Measurements from ENCODE around the gene IFIH1.

IFIH1 gene

DNA sequence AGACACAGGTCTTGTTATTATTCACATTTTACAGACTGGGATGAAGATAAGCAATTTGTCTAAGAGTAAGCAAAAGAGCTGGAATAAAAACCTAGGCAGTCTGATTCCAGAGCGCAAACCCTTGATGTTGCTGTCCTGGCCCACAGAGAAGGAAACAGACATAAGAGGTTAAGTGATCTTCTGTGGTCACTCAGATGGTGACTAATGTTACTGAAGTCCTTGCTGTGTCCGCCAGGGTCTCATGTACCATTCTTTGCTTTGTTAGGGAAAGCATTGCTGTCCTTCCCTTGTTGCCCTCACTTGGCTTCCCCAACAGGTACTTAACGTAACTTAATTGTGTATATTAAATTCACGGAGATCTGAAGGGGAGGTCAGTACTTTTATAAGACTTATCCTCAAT is 60.3 kb downstream of the IFIH1 start:
- no peak for TF ChIP-seq ZNF274 (IDR thresholded peaks at IDR 0.05; ENCODE audit: low read depth, low read length)
- H3K4me3 ChIP-seq (ENCODE audit: low read length): no peak overlapping the region

DNA sequence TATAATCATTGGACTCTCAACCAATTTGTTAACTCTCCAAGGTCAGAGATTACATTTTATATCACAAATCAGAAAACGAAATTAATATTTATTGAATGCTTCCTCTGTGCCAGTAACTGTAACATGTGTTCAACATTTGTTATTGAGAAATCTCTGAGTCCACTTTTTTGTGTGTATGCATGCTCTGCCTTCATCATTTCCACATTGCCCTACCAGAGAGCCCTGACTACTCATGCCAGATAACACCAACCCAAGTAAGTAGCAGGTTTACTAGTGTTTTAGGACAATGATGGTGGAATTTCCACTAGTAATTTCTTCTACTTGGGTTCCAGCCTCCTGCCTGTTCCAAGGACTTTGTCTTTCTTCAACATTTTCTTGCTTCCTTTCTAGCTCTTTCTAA is 61.1 kb downstream of the IFIH1 start:
- no peak for TF ChIP-seq ZNF274 (IDR thresholded peaks at IDR 0.05; ENCODE audit: low read depth, low read length)

DNA sequence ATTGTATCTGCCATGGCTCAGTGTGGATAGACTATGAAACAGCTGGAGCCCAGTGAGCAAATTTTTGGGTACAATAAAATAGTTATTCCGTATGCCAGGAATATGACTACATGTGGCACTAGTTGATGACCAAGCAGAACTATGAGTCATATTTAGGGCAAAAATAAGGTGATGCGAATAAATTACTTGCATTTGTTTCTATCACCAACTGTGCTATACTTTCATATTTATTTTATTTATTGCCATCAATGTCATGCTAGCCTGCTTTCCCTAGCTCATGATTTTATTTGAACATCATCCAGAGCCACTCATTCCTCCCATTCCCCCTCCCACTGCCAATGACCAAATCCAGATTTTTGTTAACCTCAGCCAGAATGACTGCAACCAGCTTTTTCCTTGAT is 61.9 kb downstream of the IFIH1 start:
- no peak for TF ChIP-seq ZNF274 (IDR thresholded peaks at IDR 0.05; ENCODE audit: low read depth, low read length)
- no peak overlapping the region for H3K4me3 ChIP-seq (ENCODE audit: low read length)

More for the DNA sequence above, 61.1 kb downstream of the IFIH1 start:
- H3K4me3 ChIP-seq (ENCODE audit: low read length): no peak overlapping the region

DNA sequence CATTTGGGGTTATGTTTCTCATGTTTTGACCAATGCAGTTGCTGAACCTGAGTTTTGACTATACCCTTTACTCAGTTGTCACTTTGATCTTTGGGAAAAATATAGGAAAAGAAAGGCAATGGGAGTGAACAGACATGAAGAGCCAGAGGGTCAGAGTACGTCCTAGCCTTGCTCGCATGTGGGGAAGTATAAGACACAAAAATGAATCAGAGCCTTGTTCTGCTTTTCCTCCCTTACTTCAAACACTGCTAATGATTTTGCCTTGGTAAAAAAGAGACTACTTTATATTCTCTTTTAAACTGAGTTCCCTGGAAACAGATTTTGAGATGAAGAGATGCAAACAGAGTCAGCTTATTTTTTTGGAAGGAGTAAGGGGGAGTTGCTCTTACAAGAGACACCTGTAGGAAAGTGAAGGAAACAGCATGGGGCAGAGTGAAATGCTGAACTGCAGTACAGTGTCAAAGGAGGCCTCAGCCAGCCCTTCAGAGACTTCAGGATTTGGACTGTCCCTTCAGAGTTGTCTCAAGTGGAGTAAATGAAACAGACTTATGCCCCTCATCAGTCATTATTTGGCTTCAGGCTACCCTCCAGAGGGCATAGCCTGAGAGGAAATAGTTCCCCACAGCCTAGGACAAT is 64.1 kb downstream of the IFIH1 start:
- no peak overlapping the region for H3K4me3 ChIP-seq (ENCODE audit: low read length)
- TF ChIP-seq ZNF274 (IDR thresholded peaks at IDR 0.05; ENCODE audit: low read depth, low read length): no peak

DNA sequence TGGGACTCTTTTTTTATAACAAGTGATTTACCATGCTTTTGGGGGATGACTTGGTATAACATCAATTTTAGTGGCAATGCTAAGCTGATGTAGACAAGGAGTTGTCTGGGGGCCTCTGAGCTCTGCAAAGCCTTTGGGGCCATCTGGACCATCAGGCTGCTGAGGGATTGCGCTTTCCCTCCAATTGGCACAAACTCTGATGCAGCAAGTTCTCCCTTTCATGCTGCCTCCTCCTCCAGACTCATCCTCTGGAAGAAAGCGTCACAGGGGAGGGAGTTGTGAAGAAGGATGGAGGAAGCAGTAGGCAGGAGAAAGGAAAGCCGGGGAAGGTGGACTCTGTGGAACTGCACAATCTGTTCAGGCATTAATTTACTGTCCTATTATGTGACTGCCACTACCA is 65.0 kb downstream of the IFIH1 start:
- TF ChIP-seq ZNF274 (IDR thresholded peaks at IDR 0.05; ENCODE audit: low read depth, low read length): no peak
- no peak overlapping the region for H3K4me3 ChIP-seq (ENCODE audit: low read length)

DNA sequence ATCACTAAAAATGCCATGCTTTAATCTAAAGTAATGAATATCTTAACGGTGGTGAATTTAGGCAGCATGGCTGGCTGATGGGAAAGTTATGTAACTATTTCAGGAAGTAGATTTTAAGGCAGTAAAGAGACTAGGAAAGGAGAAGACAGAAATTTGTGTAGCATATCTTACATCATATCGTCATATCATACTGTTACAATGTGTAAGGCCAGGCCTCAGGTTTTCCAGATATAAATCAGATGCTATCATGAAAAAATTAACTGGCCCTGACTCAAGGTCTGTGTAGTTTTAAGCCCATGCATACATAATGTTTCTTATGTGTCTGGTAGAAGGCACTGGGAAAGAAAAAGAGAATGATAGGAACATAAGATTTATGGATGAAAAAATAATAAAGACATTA is 66.3 kb downstream of the IFIH1 start:
- TF ChIP-seq ZNF274 (IDR thresholded peaks at IDR 0.05; ENCODE audit: low read depth, low read length): no peak

DNA sequence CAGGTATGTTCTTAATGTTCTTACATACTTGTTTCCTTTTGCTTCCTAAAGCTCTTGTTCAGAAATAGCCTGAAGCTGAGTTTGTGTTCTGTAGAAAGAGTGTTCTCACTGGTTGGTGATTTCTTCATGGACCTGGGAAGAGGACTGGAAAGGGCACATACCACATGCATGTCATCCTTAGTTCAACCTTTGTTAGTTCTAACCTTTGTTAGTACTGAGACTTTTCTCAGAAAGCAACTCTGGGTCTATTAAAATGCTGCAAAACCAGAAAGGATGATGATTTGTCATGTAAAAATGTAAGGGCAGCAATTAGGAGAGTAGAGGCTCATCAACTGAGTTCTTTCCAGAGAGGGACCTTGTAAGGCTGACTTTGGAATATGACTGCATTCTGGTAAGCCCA is 72.7 kb downstream of the IFIH1 start:
- TF ChIP-seq ZNF274 (IDR thresholded peaks at IDR 0.05; ENCODE audit: low read depth, low read length): no peak
- H3K4me3 ChIP-seq (ENCODE audit: low read length): no peak overlapping the region

More for the DNA sequence above, 66.3 kb downstream of the IFIH1 start:
- no peak overlapping the region for H3K4me3 ChIP-seq (ENCODE audit: low read length)

DNA sequence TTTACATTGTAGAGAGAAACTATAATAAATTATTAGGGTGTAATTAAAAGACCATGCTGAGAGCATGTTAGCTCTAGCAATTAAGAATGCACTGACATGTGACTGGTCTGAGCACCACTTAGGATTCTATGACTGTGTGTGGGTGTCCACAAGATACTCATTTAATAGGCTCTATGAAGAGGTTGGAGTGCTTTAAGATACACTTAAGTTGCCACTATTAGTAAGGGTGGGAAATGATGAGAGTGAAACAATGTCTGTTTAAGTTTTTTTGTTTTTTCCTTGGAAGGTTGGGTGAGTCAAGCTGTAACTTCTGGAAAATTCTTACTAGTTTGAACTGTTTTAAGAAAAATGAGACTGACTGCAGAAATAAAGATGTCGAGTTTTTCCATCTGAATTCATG is 73.4 kb downstream of the IFIH1 start:
- no peak overlapping the region for H3K4me3 ChIP-seq (ENCODE audit: low read length)
- no peak for TF ChIP-seq ZNF274 (IDR thresholded peaks at IDR 0.05; ENCODE audit: low read depth, low read length)

DNA sequence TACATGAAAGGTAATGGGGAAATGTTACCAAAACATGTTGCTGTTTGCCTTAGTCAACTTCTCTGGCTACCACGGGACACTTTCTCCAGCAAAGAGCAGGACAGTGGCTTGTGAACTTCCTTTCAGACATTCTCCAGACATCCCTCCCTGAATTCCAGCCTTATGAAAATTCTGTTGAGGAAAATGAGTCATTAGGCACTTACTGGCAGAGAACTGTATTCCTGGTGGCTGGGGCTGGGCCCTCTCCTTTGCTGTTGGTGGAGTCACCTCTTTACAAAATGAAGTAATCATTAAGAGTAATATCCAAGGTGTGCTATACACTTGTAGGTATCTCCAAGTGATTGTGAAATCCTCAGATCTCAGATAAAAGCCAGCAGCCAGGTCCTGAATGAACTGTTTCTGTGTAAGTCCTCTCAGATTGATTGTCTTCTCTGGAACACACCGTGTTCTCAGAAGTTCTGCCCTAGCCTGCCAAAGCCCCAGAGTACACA is 73.9 kb downstream of the IFIH1 start:
- no peak for TF ChIP-seq ZNF274 (IDR thresholded peaks at IDR 0.05; ENCODE audit: low read depth, low read length)
- no peak overlapping the region for H3K4me3 ChIP-seq (ENCODE audit: low read length)

DNA sequence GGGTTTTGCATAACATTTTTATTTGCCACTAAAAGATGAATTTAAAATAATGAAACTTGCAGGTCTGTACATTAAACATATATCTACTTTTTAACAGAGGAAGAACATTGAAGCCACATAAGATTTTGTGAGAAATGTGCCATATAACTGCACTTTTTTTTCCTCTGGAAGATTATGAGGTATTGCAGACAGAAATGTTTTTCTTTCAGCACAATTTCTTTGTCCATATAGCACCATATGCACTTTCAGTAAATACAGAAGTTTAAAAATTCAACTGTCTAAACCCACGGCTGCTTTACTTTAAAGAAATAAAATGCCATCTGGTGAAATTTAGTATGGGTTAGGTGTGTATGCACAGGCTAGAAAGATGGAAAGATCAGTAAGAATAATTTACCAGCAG is 74.8 kb downstream of the IFIH1 start:
- no peak overlapping the region for H3K4me3 ChIP-seq (ENCODE audit: low read length)
- no peak for TF ChIP-seq ZNF274 (IDR thresholded peaks at IDR 0.05; ENCODE audit: low read depth, low read length)

DNA sequence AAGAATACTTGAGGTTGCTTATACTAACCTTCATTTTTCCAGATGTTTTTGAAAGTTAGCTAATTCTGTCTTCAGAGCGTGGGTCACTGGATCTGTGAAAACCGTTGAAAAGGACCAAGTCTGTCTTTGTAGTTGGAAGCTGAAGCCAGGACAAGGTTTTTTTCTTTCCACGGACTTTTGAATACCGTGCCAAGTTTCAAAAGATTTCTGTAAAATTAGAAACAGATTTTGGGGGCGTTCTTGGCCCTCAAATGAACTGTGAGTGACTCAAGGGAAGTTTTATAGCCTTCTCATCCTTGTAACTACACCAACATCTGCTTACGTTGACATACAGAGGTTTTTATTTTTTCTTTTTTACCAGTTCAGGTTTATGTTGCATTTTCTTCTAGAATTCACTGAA is 75.2 kb downstream of the IFIH1 start, which contains the start of gene FAP:
Gene FAP, minus strand, starts transcription at position 152 of the 400 bp plus-strand sequence. Its CDS starts 118 bp downstream, at position 34.
- TF ChIP-seq ZNF274 (IDR thresholded peaks at IDR 0.05; ENCODE audit: low read depth, low read length): no peak
- no peak within 1 kb of the TSS for H3K4me3 ChIP-seq (ENCODE audit: low read length)

DNA sequence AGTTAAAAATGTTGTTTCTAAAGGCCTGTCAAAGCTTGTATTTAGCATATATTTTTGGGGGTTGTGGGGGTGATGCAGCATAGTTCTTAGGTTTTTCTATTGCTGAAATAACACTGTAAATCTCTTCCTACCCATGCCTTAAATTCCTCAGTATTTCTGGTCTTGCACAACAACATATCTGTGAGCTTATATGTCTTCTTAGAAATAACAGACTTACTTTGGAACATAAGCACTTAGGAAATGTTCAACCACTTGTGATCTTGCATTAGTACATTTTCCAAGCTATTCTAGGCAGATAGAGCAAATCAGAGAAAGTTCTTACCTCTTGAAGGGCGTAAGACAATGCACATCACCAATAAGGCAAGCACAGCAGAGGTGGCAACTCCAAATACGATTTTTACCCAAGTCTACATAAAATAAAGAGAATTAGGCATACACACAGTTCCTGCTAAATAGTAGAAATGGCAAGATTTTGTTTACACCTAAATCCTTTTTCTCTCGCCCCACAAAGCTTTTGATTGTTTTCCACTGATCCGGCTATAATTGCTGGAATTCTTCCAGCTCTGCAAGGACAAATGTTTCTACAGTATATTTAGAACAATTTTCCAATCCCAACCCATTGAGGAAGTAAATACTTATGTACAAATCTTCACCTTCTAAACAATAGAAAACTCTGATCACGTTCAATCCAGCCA is 75.8 kb downstream of the IFIH1 start:
- H3K4me3 ChIP-seq (ENCODE audit: low read length): no peak overlapping the region
- TF ChIP-seq ZNF274 (IDR thresholded peaks at IDR 0.05; ENCODE audit: low read depth, low read length): no peak

DNA sequence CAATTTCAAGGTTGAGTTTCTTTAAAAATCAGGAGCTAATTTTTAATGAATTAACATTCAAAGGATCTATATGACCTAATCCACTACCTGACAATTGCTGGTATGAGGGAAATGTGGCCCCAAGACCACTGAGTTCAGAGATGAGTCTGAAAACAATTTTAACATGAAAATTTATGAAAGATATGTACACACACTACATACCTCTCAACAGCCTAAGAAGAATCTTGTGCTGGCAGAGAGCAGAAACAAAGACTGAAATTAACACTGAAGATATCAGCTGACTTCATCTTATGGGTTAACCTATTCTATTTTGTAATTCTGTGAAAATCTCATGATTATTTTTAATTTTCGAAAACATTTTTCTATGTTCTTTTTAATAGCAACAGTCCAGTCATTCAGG is 76.9 kb downstream of the IFIH1 start:
- no peak overlapping the region for H3K4me3 ChIP-seq (ENCODE audit: low read length)
- no peak for TF ChIP-seq ZNF274 (IDR thresholded peaks at IDR 0.05; ENCODE audit: low read depth, low read length)

DNA sequence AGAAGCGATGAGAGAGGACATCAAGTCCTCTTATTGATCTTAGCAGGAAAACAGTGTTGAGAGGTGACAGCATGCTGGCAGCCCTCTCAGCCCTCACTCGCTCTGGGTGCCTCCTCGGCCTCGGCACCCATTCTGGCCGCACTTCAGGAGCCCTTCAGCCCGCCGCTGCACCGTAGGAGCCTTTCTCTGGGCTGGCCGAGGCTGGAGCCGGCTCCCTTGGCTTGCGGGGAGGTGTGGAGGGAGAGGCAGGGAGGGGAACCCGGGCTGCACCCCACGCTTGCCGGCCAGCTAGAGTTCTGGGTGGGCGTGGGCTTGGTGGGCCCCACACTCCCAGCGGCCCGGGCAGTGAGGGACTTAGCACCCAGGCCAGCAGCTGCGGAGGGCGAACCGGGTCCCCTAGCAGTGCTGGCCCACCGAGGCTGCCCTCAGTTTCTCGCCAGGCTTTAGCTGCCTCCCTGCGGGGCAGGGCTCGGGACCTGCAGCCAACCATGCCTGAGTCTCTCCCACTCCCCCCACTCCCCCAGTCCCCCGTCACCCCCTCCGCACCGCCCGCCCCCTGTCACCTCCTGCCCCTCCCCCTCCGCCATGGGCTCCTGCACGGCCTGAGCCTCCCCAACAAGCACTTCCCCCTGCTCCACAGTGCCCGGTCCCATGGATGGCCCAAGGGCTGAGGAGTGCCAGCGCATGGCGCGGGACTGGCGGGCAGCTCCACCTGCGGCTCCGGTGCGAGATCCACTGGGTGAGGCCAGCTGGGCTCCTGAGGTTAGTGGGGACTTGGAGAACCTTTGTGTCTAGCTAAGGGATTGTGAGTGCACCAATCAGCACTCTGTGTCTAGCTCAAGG is 83.6 kb downstream of the IFIH1 start:
- no peak for TF ChIP-seq ZNF274 (IDR thresholded peaks at IDR 0.05; ENCODE audit: low read depth, low read length)
- H3K4me3 ChIP-seq (ENCODE audit: low read length): no peak overlapping the region
